HepG2 (cell line): ENCODE measurements around the gene LCN2. TPM values are rescaled to one million over a fixed set of nuclear protein-coding genes. Genes with fewer than 3 reads are reported as not detected.
A peak's percentile ranks its signal among the peaks of the same experiment; 100 is the strongest.

ENCODE experiments used
- ARID2 ChIP-seq: sonication (generic); formaldehyde crosslinking; IDR thresholded peaks from 2 replicates; pipeline ENCODE4 v1.8.1; 2022; ENCODE audit warnings: mild to moderate bottlenecking, missing genetic modification reagents, borderline replicate concordance
- ATF3 ChIP-seq: sonication (generic); formaldehyde crosslinking; IDR thresholded peaks from 2 replicates; pipeline ENCODE4 v1.4.0; 2020; ENCODE audit warnings: missing genetic modification reagents
- FOSL1 ChIP-seq: sonication (generic); formaldehyde crosslinking; IDR thresholded peaks from 2 replicates; pipeline ENCODE4 v1.9.0; 2021; ENCODE audit warnings: missing genetic modification reagents, borderline replicate concordance
- FOXM1 ChIP-seq: sonication (generic); formaldehyde crosslinking; IDR thresholded peaks from 2 replicates; pipeline ENCODE4 v1.5.0; 2020; ENCODE audit warnings: missing genetic modification reagents
- GMEB1 ChIP-seq: sonication (generic); formaldehyde crosslinking; IDR thresholded peaks from 2 replicates; pipeline ENCODE4 v1.5.1; 2020; ENCODE audit warnings: missing genetic modification reagents, mild to moderate bottlenecking, borderline replicate concordance
- ISL2 ChIP-seq: sonication (generic); formaldehyde crosslinking; IDR thresholded peaks from 2 replicates; pipeline ENCODE4 v1.5.0; 2020; ENCODE audit warnings: missing genetic modification reagents
- JARID2 ChIP-seq: sonication (generic); formaldehyde crosslinking; IDR thresholded peaks from 2 replicates; pipeline ENCODE4 v1.8.1; 2023; ENCODE audit warnings: missing genetic modification reagents, inconsistent platforms; ENCODE audit not compliant: insufficient replicate concordance
- SCMH1 ChIP-seq: sonication (generic); formaldehyde crosslinking; IDR thresholded peaks from 2 replicates; pipeline ENCODE4 v1.9.0; 2021; ENCODE audit warnings: missing genetic modification reagents, mild to moderate bottlenecking, borderline replicate concordance
- SP5 ChIP-seq: IDR thresholded peaks from 2 replicates; pipeline ENCODE4 v1.6.1; 2016; ENCODE audit warnings: low read depth, borderline replicate concordance
- TSC22D2 ChIP-seq: sonication (generic); formaldehyde crosslinking; IDR thresholded peaks from 2 replicates; pipeline ENCODE4 v1.5.1; 2020; ENCODE audit warnings: missing genetic modification reagents, mild to moderate bottlenecking, borderline replicate concordance
- ZBTB7A ChIP-seq: sonication (generic); formaldehyde crosslinking; IDR thresholded peaks from 2 replicates; pipeline ENCODE4 v1.8.0; 2022; ENCODE audit warnings: mild to moderate bottlenecking, missing genetic modification reagents
- ZNF205 ChIP-seq: IDR thresholded peaks from 2 replicates; pipeline ENCODE4 v1.6.1; 2018; ENCODE audit warnings: missing biosample characterization, missing genetic modification reagents
- ZNF235 ChIP-seq: sonication (generic); formaldehyde crosslinking; IDR thresholded peaks from 2 replicates; pipeline ENCODE4 v1.8.1; 2023; ENCODE audit warnings: mild to moderate bottlenecking, missing genetic modification reagents, borderline replicate concordance
- ZNF552 ChIP-seq: sonication (generic); formaldehyde crosslinking; IDR thresholded peaks from 2 replicates; pipeline ENCODE4 v1.9.0; 2022; ENCODE audit warnings: missing genetic modification reagents, mild to moderate bottlenecking, borderline replicate concordance
- ZNF589 ChIP-seq: sonication (generic); formaldehyde crosslinking; conservative IDR thresholded peaks from 2 replicates; pipeline ENCODE4 v1.8.0; 2022; ENCODE audit warnings: mild to moderate bottlenecking, moderate library complexity, missing genetic modification reagents
- polyA plus RNA-seq, 8 experiments: library from polyadenylated mRNA; depleted of rRNA in 3 of 8; stranded (reverse) in 7 of 8; unstranded in 1 of 8; fragments of >200 nt; fragmentation: Illumina TruSeq in 4 of 8; extraction: Trizol in 4 of 8; gene quantifications; 2 replicates each; pipeline versions ENCODE4 v1.2.1 to v1.2.3, GENCODE V29; 2011 to 2016; ENCODE audit warnings: low read depth in 4 of 8, missing spikeins in 1 of 8, mixed read lengths in 1 of 8; ENCODE audit not compliant: insufficient read depth in 1 of 8
- total RNA-seq, 5 experiments: library from RNA; depleted of rRNA; stranded (reverse); fragments of >200 nt; fragmentation: Illumina TruSeq; extraction: Trizol; gene quantifications; 2 replicates each; pipeline ENCODE4 v1.2.3, GENCODE V29; 2016; ENCODE audit warnings: low read depth in 1 of 5
- TF ChIP-seq, protein P1 (sequence below), 2 experiments: sonication (generic) in 1 of 2; formaldehyde crosslinking in 1 of 2; IDR thresholded peaks; 2 replicates each; pipeline versions ENCODE4 v1.6.1 to v1.9.0; 2014 to 2022; ENCODE audit warnings: antibody characterized with exemption in 1 of 2, borderline replicate concordance in 1 of 2, inconsistent platforms in 1 of 2, low read depth in 1 of 2, missing genetic modification reagents in 1 of 2
- TF ChIP-seq, protein P2 (sequence below): IDR thresholded peaks from 2 replicates; pipeline ENCODE4 v1.6.1; 2012; ENCODE audit warnings: low read depth, low read length, improper control_type of control experiment

Gene LCN2
- total and polyA plus RNA-seq, 2 of the 13 experiments (the other 11 are each of a cell fraction or from before 2014, with no cell fraction given): 0.38 to 1.4 TPM

DNA sequence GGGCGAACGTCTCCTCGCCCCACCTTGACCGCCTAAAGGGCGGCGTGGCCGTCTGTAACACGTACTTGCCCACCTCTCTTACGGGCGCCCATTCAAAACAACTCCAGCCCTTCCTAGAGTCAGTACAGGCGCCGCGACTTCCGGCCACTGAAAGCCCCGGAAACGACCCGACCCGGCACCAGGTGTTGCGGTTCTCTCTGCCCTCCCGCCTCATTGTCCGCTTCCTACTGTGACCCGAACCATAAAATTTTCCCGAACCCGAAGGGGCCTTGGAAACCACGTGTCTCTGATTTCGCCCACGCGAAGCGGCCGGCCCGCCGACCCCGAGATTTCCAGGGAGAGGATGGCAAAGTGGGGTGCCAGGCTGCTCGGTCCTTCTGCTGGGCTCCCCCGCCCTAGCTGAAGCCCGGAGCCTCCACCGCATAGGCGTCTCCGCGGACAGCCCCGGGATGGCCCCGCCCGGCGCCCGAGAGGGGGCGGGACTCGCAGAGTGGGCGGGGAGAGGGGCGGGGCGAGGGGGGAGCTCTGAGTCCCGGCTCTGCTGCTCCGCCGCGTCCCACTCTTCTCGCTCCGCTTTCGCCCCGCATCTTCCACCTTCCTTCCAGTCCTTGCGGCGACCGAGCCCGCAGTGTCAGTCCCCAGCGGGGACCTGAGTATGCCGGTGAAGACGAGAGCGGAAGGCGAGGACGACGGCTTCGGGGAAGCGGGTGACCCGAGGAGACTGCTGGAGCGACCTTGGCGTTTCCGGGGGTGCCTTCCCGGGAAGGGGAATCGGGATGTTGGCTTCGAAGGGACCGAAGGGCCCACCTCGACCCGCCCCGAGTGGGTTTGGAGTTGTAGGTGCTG lies 21.0 kb upstream of the LCN2 start (continued):
- TF ChIP-seq, protein P1, sequence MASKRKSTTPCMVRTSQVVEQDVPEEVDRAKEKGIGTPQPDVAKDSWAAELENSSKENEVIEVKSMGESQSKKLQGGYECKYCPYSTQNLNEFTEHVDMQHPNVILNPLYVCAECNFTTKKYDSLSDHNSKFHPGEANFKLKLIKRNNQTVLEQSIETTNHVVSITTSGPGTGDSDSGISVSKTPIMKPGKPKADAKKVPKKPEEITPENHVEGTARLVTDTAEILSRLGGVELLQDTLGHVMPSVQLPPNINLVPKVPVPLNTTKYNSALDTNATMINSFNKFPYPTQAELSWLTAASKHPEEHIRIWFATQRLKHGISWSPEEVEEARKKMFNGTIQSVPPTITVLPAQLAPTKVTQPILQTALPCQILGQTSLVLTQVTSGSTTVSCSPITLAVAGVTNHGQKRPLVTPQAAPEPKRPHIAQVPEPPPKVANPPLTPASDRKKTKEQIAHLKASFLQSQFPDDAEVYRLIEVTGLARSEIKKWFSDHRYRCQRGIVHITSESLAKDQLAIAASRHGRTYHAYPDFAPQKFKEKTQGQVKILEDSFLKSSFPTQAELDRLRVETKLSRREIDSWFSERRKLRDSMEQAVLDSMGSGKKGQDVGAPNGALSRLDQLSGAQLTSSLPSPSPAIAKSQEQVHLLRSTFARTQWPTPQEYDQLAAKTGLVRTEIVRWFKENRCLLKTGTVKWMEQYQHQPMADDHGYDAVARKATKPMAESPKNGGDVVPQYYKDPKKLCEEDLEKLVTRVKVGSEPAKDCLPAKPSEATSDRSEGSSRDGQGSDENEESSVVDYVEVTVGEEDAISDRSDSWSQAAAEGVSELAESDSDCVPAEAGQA (IDR thresholded peaks at IDR 0.05; ENCODE audit: low read depth): no peak; the same call in 1 of the 2 replicates
- TF ChIP-seq, protein P1 (CRISPR knock-in tag; IDR thresholded peaks at IDR 0.05; ENCODE audit: borderline replicate concordance): no peak
- peak; percentile 57; the same call in 1 of the 2 replicates for TF ChIP-seq SP5
- TF ChIP-seq, protein P2, sequence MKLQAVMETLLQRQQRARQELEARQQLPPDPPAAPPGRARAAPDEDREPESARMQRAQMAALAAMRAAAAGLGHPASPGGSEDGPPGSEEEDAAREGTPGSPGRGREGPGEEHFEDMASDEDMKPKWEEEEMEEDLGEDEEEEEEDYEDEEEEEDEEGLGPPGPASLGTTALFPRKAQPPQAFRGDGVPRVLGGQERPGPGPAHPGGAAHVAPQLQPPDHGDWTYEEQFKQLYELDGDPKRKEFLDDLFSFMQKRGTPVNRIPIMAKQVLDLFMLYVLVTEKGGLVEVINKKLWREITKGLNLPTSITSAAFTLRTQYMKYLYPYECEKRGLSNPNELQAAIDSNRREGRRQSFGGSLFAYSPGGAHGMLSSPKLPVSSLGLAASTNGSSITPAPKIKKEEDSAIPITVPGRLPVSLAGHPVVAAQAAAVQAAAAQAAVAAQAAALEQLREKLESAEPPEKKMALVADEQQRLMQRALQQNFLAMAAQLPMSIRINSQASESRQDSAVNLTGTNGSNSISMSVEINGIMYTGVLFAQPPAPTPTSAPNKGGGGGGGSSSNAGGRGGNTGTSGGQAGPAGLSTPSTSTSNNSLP: no peak
- TF ChIP-seq TSC22D2: no peak
- TF ChIP-seq ISL2 (CRISPR knock-in tag): no peak
- no peak for TF ChIP-seq ATF3
- TF ChIP-seq JARID2: no peak
- TF ChIP-seq ARID2: no peak
- no peak for TF ChIP-seq FOXM1 (CRISPR knock-in tag)
- peak; percentile 74 for TF ChIP-seq GMEB1 (CRISPR knock-in tag)
- no peak for TF ChIP-seq ZNF205 (CRISPR knock-in tag)
- TF ChIP-seq ZNF235 (CRISPR knock-in tag): no peak; the same call in 1 of the 2 replicates
- no peak for TF ChIP-seq SCMH1 (CRISPR knock-in tag)
- TF ChIP-seq ZBTB7A: 0 out of 2 replicates have a peak, but pooled peaks have one; percentile 17
- TF ChIP-seq FOSL1 (CRISPR knock-in tag): no peak
- TF ChIP-seq ZNF589: no peak
- TF ChIP-seq ZNF552 (CRISPR knock-in tag): 0 out of 2 replicates have a peak, but pooled peaks have one; percentile 25
